ENCODE results near the gene CDK19.

DNA sequence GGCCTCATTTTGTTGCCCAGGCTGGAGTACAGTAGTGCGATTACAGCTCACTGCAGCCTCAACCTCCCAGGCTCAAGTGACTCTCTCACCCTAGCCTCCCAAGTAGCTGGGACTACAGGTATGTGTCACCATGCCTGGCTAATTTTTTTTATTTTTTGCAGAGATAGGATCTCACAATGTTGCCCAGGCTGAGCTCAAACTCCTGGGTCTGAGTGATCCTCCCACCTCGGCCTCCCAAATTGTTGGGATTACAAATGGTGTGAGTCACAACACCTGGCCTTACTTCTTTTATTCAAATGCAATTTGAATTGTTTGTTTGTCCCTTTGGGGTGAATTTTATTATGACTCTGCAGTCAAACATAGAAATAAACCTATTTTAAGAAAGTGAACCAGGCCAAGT, 207.1 kb downstream of the CDK19 start:
- TF ChIP-seq CTCF (IDR thresholded peaks at IDR 0.05) (no peak), POLR2AphosphoS5 (IDR thresholded peaks at IDR 0.05) (no peak)
